HepG2 (cell line): Measurements from ENCODE around the gene INHBC. TPM values are rescaled to one million over a fixed set of nuclear protein-coding genes. Genes with fewer than 3 reads are reported as not detected.

Source experiments
- ATAC-seq: fragments of 200-7000 bp; cut with Tn5 transposase; 3 replicates; pipeline ENCODE4 v1.9.1; 2020; ENCODE audit warnings: mild to moderate bottlenecking, moderate library complexity
- BruUV-seq: library from RNA; stranded (reverse); fragments of 400-500 nt; replicated peaks from 2 replicates; lab custom pipeline; 2021; lab: Mats Ljungman, UMichigan
- CTCF ChIA-PET: fragments of 300-600 bp; formaldehyde crosslinking; extraction: SDS; loops from one replicate; lab custom pipeline; 2021; ENCODE audit warnings: low total read pairs, inconsistent platforms, low intra/inter-chr PET ratio; lab: Yijun Ruan, JAX
- POLR2A ChIA-PET: fragments of 350-600 bp; sonication (Branson Sonifier 250); formaldehyde crosslinking; loops from one replicate; lab custom pipeline; 2020; ENCODE audit warnings: antibody characterized with exemption, inconsistent platforms; lab: Yijun Ruan, JAX
- DNase-seq: peaks from one replicate; pipeline ENCODE4 v3.0.0-alpha.2; 2015; ENCODE audit warnings: low spot score
- FAIRE-seq: peaks from 3 replicates; lab custom pipeline; 2011; peaks lifted over from hg19 to GRCh38; lab: Jason Lieb, UNC
- H2AFZ ChIP-seq: one replicate; pipeline ENCODE4 v1.6.1; 2011; ENCODE audit warnings: low read length, inconsistent platforms
- H3K27ac ChIP-seq: fragments of 300-600 bp; 3 replicates; pipeline ENCODE4 v1.8.0; 2011; ENCODE audit warnings: mixed run types, mild to moderate bottlenecking, mixed read lengths, low read length, inconsistent platforms; ENCODE audit not compliant: insufficient read depth; ENCODE audit errors: extremely low read length
- H3K27me3 ChIP-seq, 2 experiments: fragments of 200-600 bp in 1 of 2; 2 replicates in 1 of 2; 3 replicates in 1 of 2; pipeline versions ENCODE4 v1.6.0 to v1.8.0; 2011; ENCODE audit warnings: low read length in 2 of 2, mild to moderate bottlenecking in 2 of 2, moderate library complexity in 2 of 2, inconsistent platforms in 1 of 2; ENCODE audit not compliant: insufficient read depth in 2 of 2, control insufficient read depth in 1 of 2
- H3K36me3 ChIP-seq, 2 experiments: fragments of 200-600 bp in 1 of 2; replicated peaks in 1 of 2; 2 replicates in 1 of 2; 3 replicates in 1 of 2; pipeline versions ENCODE4 v1.5.1 to v1.8.0; 2011; ENCODE audit warnings: low read length in 2 of 2, inconsistent platforms in 1 of 2; ENCODE audit not compliant: insufficient read depth in 2 of 2, control insufficient read depth in 1 of 2
- H3K4me1 ChIP-seq: 2 replicates; pipeline ENCODE4 v1.5.1; 2012; ENCODE audit warnings: low read length, inconsistent platforms; ENCODE audit not compliant: insufficient read depth
- H3K4me2 ChIP-seq: 2 replicates; pipeline ENCODE4 v1.6.0; 2011; ENCODE audit warnings: low read depth, low read length, inconsistent platforms
- H3K4me3 ChIP-seq, 3 experiments: fragments of 200-600 bp in 1 of 3; sonication (generic), shearing (Covaris generic) in 1 of 3; replicated peaks in 1 of 3; 2 replicates each; pipeline ENCODE4 v1.5.1; 2011 to 2016; ENCODE audit warnings: low read length in 3 of 3, inconsistent platforms in 2 of 3, low read depth in 2 of 3, mild to moderate bottlenecking in 2 of 3, control low read depth in 1 of 3, mixed read lengths in 1 of 3; ENCODE audit not compliant: insufficient read depth in 1 of 3
- H3K79me2 ChIP-seq: one replicate; pipeline ENCODE4 v1.6.1; 2011; ENCODE audit warnings: low read length, inconsistent platforms; ENCODE audit not compliant: insufficient read depth
- H3K9ac ChIP-seq: 2 replicates; pipeline ENCODE4 v1.6.0; 2011; ENCODE audit warnings: mild to moderate bottlenecking, low read depth, low read length, inconsistent platforms; ENCODE audit not compliant: insufficient read depth
- H3K9me3 ChIP-seq: 2 replicates; pipeline ENCODE4 v1.5.1; 2012; ENCODE audit warnings: mild to moderate bottlenecking, low read length
- H4K20me1 ChIP-seq: 2 replicates; pipeline ENCODE4 v1.6.0; 2011; ENCODE audit warnings: inconsistent platforms, mild to moderate bottlenecking, low read length, moderate library complexity; ENCODE audit not compliant: insufficient read depth
- CBX5 ChIP-seq: sonication (generic); formaldehyde crosslinking; IDR thresholded peaks from 2 replicates; pipeline ENCODE4 v1.4.0; 2020; ENCODE audit warnings: missing genetic modification reagents, borderline replicate concordance
- CERS6 ChIP-seq: sonication (generic); formaldehyde crosslinking; IDR thresholded peaks from 2 replicates; pipeline ENCODE4 v1.5.0; 2020; ENCODE audit warnings: missing genetic modification reagents
- HNF4A ChIP-seq: sonication (generic); formaldehyde crosslinking; IDR thresholded peaks from 2 replicates; pipeline ENCODE4 v1.4.0; 2020; ENCODE audit warnings: missing genetic modification reagents
- POGZ ChIP-seq: sonication (generic); formaldehyde crosslinking; IDR thresholded peaks from 2 replicates; pipeline ENCODE4 v1.4.0; 2020; ENCODE audit warnings: mild to moderate bottlenecking, missing genetic modification reagents
- RFX1 ChIP-seq: fragments of 450-650 bp; IDR thresholded peaks from 2 replicates; pipeline ENCODE4 v1.6.1; 2017
- SIN3B ChIP-seq: fragments of 150-350 bp; IDR thresholded peaks from 2 replicates; pipeline ENCODE4 v1.6.1; 2014; ENCODE audit warnings: low read length
- SMYD3 ChIP-seq: sonication (generic); formaldehyde crosslinking; IDR thresholded peaks from 2 replicates; pipeline ENCODE4 v1.8.1; 2023; ENCODE audit warnings: mild to moderate bottlenecking, missing genetic modification reagents
- TEAD2 ChIP-seq: sonication (generic); formaldehyde crosslinking; IDR thresholded peaks from 2 replicates; pipeline ENCODE4 v1.9.0; 2021; ENCODE audit warnings: missing genetic modification reagents
- THRA ChIP-seq: sonication (generic); formaldehyde crosslinking; IDR thresholded peaks from 2 replicates; pipeline ENCODE4 v1.4.0; 2020; ENCODE audit warnings: missing genetic modification reagents, borderline replicate concordance
- ZEB1 ChIP-seq: IDR thresholded peaks from 2 replicates; pipeline ENCODE4 v1.6.1; 2012; ENCODE audit warnings: mild to moderate bottlenecking, low read depth, inconsistent platforms; ENCODE audit not compliant: insufficient replicate concordance
- ZNF160 ChIP-seq: sonication (generic); formaldehyde crosslinking; IDR thresholded peaks from 2 replicates; pipeline ENCODE4 v1.8.0; 2022; ENCODE audit warnings: mild to moderate bottlenecking, inconsistent platforms, missing genetic modification reagents
- ZNF263 ChIP-seq: sonication (generic); formaldehyde crosslinking; IDR thresholded peaks from 2 replicates; pipeline ENCODE4 v1.4.0; 2020; ENCODE audit warnings: missing genetic modification reagents
- ZNF276 ChIP-seq: sonication (generic); formaldehyde crosslinking; IDR thresholded peaks from 2 replicates; pipeline ENCODE4 v1.4.0; 2020; ENCODE audit warnings: mild to moderate bottlenecking, low read depth, missing genetic modification reagents
- ZNF354B ChIP-seq: sonication (generic); formaldehyde crosslinking; IDR thresholded peaks from 2 replicates; pipeline ENCODE4 v1.8.0; 2022; ENCODE audit warnings: mild to moderate bottlenecking, missing genetic modification reagents
- ZNF44 ChIP-seq: sonication (generic); formaldehyde crosslinking; IDR thresholded peaks from 2 replicates; pipeline ENCODE4 v1.5.1; 2020; ENCODE audit warnings: mild to moderate bottlenecking, missing genetic modification reagents
- ZNF576 ChIP-seq: sonication (generic); formaldehyde crosslinking; IDR thresholded peaks from 2 replicates; pipeline ENCODE4 v1.4.0; 2020; ENCODE audit warnings: mild to moderate bottlenecking, missing genetic modification reagents
- ZNF720 ChIP-seq: sonication (generic); formaldehyde crosslinking; IDR thresholded peaks from 2 replicates; pipeline ENCODE4 v1.4.0; 2020; ENCODE audit warnings: missing genetic modification reagents
- WGBS: methylation state at CpG from one replicate; pipeline ENCODE4 v1.1.6; 2017; ENCODE audit warnings: low lambda C conversion rate; 5-methylcytosine and 5-hydroxymethylcytosine counted together
- in situ Hi-C: cut with HindIII; loops from 2 replicates; pipeline ENCODE4 v1.10.0; 2017; ENCODE audit warnings: low pct_unique_long_range_greater_than_20kb; ENCODE audit not compliant: extremely low pct_ligation_motif_present
- intact Hi-C: fragments of 100-400 bp; cut with micrococcal nuclease; formaldehyde crosslinking; loops from one replicate; pipeline ENCODE4 v1.10.0; 2022; ENCODE audit not compliant: unreplicated experiment
- polyA plus RNA-seq, 8 experiments: library from polyadenylated mRNA; depleted of rRNA in 3 of 8; stranded (reverse) in 7 of 8; unstranded in 1 of 8; fragments of >200 nt; fragmentation: Illumina TruSeq in 4 of 8; extraction: Trizol in 4 of 8; gene quantifications; 2 replicates each; pipeline versions ENCODE4 v1.2.1 to v1.2.3, GENCODE V29; 2011 to 2016; ENCODE audit warnings: low read depth in 4 of 8, missing spikeins in 1 of 8, mixed read lengths in 1 of 8; ENCODE audit not compliant: insufficient read depth in 1 of 8
- total RNA-seq, 5 experiments: library from RNA; depleted of rRNA; stranded (reverse); fragments of >200 nt; fragmentation: Illumina TruSeq; extraction: Trizol; gene quantifications; 2 replicates each; pipeline ENCODE4 v1.2.3, GENCODE V29; 2016; ENCODE audit warnings: low read depth in 1 of 5

Gene INHBC
- total and polyA plus RNA-seq, 2 of the 13 experiments (the other 11 are each of a cell fraction or from before 2014, with no cell fraction given) = 1.8 to 13.8 TPM

- no peaks in the 10 kb centered on the region for H3K9me3 ChIP-seq
- H3K4me2 ChIP-seq = no peak overlapping the region
- 27% methylated on average over 5 of the region's 5 CpGs for WGBS
- in situ Hi-C loops (no loop called here), intact Hi-C loops (no loop called here)
- H3K27ac ChIP-seq = no peak overlapping the region
- H3K27me3 ChIP-seq = peaks cover 8 to 59% of the 10 kb centered on the region in 2 experiments
- no peaks in the 10 kb centered on the region for H3K79me2 ChIP-seq
- no peak overlapping the region for H3K9ac ChIP-seq
- ATAC-seq (no peak), FAIRE-seq (no peak), DNase-seq (no peak)
- H3K4me3 ChIP-seq = no peak overlapping the region
- H3K4me1 ChIP-seq = peaks cover 62% of the 10 kb centered on the region
- POLR2A ChIA-PET = interaction anchor here (2.0 kb wide), 1 partner anchor 13 kb away, joined by 4 read pairs; the partner anchor contains the start of gene MARS1
- CTCF ChIA-PET = no interaction called here
- no peak overlapping the region for H2AFZ ChIP-seq
- H4K20me1 ChIP-seq = no peaks in the 10 kb centered on the region
- BruUV-seq = no TSS peak
- H3K36me3 ChIP-seq = no peaks in the 10 kb centered on the region
- TF ChIP-seq ZEB1 (no peak), ZNF44 (CRISPR knock-in tag) (no peak), POGZ (no peak), RFX1 (no peak), ZNF160 (no peak), SMYD3 (CRISPR knock-in tag) (no peak), CERS6 (CRISPR knock-in tag) (no peak), CBX5 (CRISPR knock-in tag) (no peak), SIN3B (no peak), ZNF720 (CRISPR knock-in tag) (no peak), ZNF354B (CRISPR knock-in tag) (no peak), ZNF276 (CRISPR knock-in tag) (no peak), THRA (CRISPR knock-in tag) (no peak), ZNF576 (no peak), ZNF263 (CRISPR knock-in tag) (no peak), HNF4A (CRISPR knock-in tag) (no peak), TEAD2 (CRISPR knock-in tag) (no peak)
Measured at GRCh38 chr12:57473886-57474285, 39.3 kb downstream of the INHBC start.
